ENCODE data around the gene NANOS3. TPM values are rescaled to one million over a fixed set of nuclear protein-coding genes. Genes with fewer than 3 reads are reported as not detected.

NANOS3 gene
- 1.9 to 3.9 TPM (median 3.1 TPM) in 5 replicates for total RNA-seq (2022; extraction: Qiagen RNA extraction; ENCODE audit: low read depth)

GRCh38 chr19:13876834-13877233 is at the start of gene NANOS3:
NANOS3 (plus strand) TSS chr19:13877134; CDS start chr19:13877249, 115 bp downstream.

GRCh38 chr19:13905634-13906520 is 28.9 kb downstream of the NANOS3 start, which contains the start of the genes BRME1 and CC2D1A:
BRME1 (minus strand) TSS chr19:13906117; CDS start chr19:13904892, 1,225 bp downstream.
CC2D1A (plus strand) TSS chr19:13906201; CDS start chr19:13906442, 241 bp downstream.

Other genes starting within 250 kb of the NANOS3 start
- 11.2 to 16.6 TPM (median 14.2 TPM) in 5 replicates for gene MRI1, start 112.6 kb upstream of the NANOS3 start, total RNA-seq (2022; extraction: Qiagen RNA extraction; ENCODE audit: low read depth)
- 120 to 220 TPM (median 199 TPM) in 5 replicates for gene C19orf53, start 102.7 kb upstream of the NANOS3 start, total RNA-seq (2022; extraction: Qiagen RNA extraction; ENCODE audit: low read depth)
- 7.0 to 12.5 TPM (median 11.1 TPM) in 5 replicates for gene ZSWIM4, start 81.7 kb upstream of the NANOS3 start, total RNA-seq (2022; extraction: Qiagen RNA extraction; ENCODE audit: low read depth)
- 0.09 to 0.64 TPM (median 0.46 TPM) in 3 of 5 replicates, not detected in the others for gene BRME1, start 29.0 kb downstream of the NANOS3 start, total RNA-seq (2022; extraction: Qiagen RNA extraction; ENCODE audit: low read depth)
- 9.2 to 12.0 TPM (median 10.7 TPM) in 5 replicates for gene CC2D1A, start 29.1 kb downstream of the NANOS3 start, total RNA-seq (2022; extraction: Qiagen RNA extraction; ENCODE audit: low read depth)
- gene PODNL1, start 61.3 kb downstream of the NANOS3 start, total RNA-seq (2022; extraction: Qiagen RNA extraction; ENCODE audit: low read depth) = 0.87 to 1.5 TPM (median 1.2 TPM) in 5 replicates
- gene DCAF15, start 75.4 kb downstream of the NANOS3 start, total RNA-seq (2022; extraction: Qiagen RNA extraction; ENCODE audit: low read depth) = 14.2 to 21.2 TPM (median 20.4 TPM) in 5 replicates
- gene RFX1, start 129.2 kb downstream of the NANOS3 start, total RNA-seq (2022; extraction: Qiagen RNA extraction; ENCODE audit: low read depth) = 3.5 to 7.8 TPM (median 6.1 TPM) in 5 replicates
- not detected in 5 replicates for gene RLN3, start 151.0 kb downstream of the NANOS3 start, total RNA-seq (2022; extraction: Qiagen RNA extraction; ENCODE audit: low read depth)
- 7.8 to 12.2 TPM (median 11.2 TPM) in 5 replicates for gene IL27RA, start 154.6 kb downstream of the NANOS3 start, total RNA-seq (2022; extraction: Qiagen RNA extraction; ENCODE audit: low read depth)
- gene PALM3, start 184.9 kb downstream of the NANOS3 start, total RNA-seq (2022; extraction: Qiagen RNA extraction; ENCODE audit: low read depth) = 1.9 to 2.4 TPM (median 1.9 TPM) in 5 replicates
- gene MISP3, start 195.7 kb downstream of the NANOS3 start, total RNA-seq (2022; extraction: Qiagen RNA extraction; ENCODE audit: low read depth) = 3.1 to 4.3 TPM (median 4.0 TPM) in 5 replicates
- not detected in 5 replicates for gene C19orf67, start 208.6 kb downstream of the NANOS3 start, total RNA-seq (2022; extraction: Qiagen RNA extraction; ENCODE audit: low read depth)
- gene SAMD1, start 213.6 kb downstream of the NANOS3 start, total RNA-seq (2022; extraction: Qiagen RNA extraction; ENCODE audit: low read depth) = 39.4 to 49.2 TPM (median 42.2 TPM) in 5 replicates
- gene PRKACA, start 240.6 kb downstream of the NANOS3 start, total RNA-seq (2022; extraction: Qiagen RNA extraction; ENCODE audit: low read depth) = 32.5 to 38.6 TPM (median 33.9 TPM) in 5 replicates

Data from A549 treated with CpdA at 1 μM for 4 hours (cell line).